ENCODE results near the gene LRRC14B. TPM values are rescaled to one million over a fixed set of nuclear protein-coding genes. Genes with fewer than 3 reads are reported as not detected.

Gene LRRC14B
- total RNA-seq, 1 donor from 2014 or later = 93.4 TPM

DNA sequence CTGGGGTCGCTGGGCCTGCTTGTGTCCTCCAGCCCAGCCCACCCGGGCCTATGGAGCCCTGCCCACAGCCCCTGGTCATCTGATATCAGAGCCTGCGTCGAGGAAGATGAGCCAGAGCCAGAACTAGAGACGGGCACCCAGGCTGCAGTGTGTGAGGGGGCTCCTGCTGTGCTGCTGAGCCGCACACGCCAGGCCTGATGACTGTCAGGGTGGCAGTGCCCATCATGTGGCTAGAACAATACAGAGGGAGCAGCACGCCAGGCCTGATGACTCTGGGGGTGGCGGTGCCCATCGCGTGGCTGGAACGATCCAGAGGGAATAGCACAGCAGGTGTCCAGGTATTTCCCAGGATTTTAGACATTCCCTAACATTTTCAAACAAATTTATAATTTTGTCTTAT, 9.2 kb upstream of the LRRC14B start:
- no peak for DNase-seq
- intact Hi-C loops (cut with micrococcal nuclease) = no loop called here

DNA sequence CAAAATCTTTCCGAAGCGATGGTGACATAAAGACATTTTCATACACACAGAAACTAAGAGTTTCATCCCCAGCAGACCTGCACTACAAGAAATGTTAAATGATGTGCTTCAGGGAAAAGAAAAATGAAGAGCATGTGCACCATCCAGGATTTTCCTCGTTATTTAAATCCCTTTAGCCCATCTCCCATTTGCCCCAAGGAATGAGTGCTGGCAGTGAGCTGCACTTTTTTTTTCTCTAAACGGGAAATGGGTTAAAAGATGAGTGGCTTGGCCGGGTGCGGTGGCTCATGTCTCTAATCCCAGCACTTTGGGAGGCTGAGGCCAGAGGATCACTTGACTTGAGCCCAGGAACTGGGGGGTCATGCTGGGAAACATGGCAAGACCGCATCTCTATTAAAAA, 6.8 kb upstream of the LRRC14B start:
- TF ChIP-seq, protein P1, sequence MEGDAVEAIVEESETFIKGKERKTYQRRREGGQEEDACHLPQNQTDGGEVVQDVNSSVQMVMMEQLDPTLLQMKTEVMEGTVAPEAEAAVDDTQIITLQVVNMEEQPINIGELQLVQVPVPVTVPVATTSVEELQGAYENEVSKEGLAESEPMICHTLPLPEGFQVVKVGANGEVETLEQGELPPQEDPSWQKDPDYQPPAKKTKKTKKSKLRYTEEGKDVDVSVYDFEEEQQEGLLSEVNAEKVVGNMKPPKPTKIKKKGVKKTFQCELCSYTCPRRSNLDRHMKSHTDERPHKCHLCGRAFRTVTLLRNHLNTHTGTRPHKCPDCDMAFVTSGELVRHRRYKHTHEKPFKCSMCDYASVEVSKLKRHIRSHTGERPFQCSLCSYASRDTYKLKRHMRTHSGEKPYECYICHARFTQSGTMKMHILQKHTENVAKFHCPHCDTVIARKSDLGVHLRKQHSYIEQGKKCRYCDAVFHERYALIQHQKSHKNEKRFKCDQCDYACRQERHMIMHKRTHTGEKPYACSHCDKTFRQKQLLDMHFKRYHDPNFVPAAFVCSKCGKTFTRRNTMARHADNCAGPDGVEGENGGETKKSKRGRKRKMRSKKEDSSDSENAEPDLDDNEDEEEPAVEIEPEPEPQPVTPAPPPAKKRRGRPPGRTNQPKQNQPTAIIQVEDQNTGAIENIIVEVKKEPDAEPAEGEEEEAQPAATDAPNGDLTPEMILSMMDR (IDR thresholded peaks at IDR 0.05; ENCODE audit: borderline replicate concordance) = no peak
- Histone ChIP-seq H3K9me3 (replicated peaks) (no peaks in the 10 kb centered on the region), H3K36me3 (no peaks in the 10 kb centered on the region), H3K27me3 (ENCODE audit: low read depth) (peaks cover 31% of the 10 kb centered on the region), H3K4me3 (no peak overlapping the region), H3K27ac (replicated peaks) (no peak overlapping the region), H3K4me1 (peaks cover 37% of the 10 kb centered on the region)
- DNase-seq = no peak
- intact Hi-C loops (cut with micrococcal nuclease) = no loop called here

More for the DNA sequence above, 9.2 kb upstream of the LRRC14B start:
- no peaks in the 10 kb centered on the region for H3K36me3 ChIP-seq
- H3K4me1 ChIP-seq = peaks cover 20% of the 10 kb centered on the region
- H3K27ac ChIP-seq (replicated peaks) = no peak overlapping the region
- no peak overlapping the region for H3K4me3 ChIP-seq
- H3K9me3 ChIP-seq (replicated peaks) = no peaks in the 10 kb centered on the region
- H3K27me3 ChIP-seq (ENCODE audit: low read depth) = peaks cover 19% of the 10 kb centered on the region
- TF ChIP-seq, protein P1 (IDR thresholded peaks at IDR 0.05; ENCODE audit: borderline replicate concordance) = no peak

DNA sequence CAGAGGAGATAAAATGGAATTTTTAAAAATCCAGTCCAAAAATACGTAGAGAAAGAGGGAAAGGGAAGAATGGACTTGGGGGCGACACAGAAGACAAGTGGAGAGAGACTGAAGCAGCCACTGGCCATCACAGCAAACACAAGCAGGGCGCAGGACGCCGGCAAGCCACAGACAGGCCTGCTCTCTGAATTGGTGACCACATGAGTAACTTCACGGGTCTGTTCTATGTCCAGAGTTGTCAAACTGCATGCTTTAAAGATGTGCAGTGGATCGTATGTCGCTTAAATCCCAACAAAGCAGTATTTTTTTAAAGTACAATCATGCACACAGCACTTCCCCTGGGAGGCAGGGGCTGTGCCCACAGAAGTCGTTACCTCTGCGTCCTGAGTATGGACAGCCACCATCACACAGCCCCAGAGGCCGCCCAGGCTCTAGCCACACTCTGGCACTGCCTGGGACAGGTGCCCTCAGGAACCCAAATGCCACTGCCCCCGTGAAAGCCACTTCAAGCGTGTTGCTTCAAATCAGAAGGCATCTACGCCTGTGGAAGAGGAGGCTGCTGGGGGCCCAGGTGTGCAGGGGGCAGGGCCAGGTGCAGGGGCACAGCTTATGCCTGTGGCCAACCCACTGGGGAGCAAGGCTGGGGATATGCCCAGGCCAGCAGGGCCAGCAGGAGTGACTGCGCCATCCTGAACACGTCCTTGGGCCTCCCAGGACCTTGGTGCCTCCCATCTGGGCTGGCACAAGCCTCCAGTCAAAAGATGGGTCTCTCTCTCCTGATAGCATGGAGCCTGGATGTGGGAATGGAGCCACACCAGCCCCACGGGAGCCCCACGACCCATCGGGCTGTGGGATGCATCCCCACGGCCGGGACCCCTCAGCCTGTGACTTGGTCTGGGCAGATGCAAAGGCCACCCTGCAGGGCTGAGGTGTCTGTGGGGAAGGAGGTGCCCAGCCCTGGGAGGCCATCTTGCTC, 5.9 kb upstream of the LRRC14B start:
- DNase-seq = no peak
- Histone ChIP-seq H3K4me3 (no peak overlapping the region), H3K4me1 (peaks cover 43% of the 10 kb centered on the region), H3K9me3 (replicated peaks) (no peaks in the 10 kb centered on the region), H3K27me3 (ENCODE audit: low read depth) (peaks cover 31% of the 10 kb centered on the region), H3K36me3 (no peaks in the 10 kb centered on the region), H3K27ac (replicated peaks) (no peak overlapping the region)
- intact Hi-C loops (cut with micrococcal nuclease) = no loop called here
- TF ChIP-seq, protein P1 (IDR thresholded peaks at IDR 0.05; ENCODE audit: borderline replicate concordance) = no peak

DNA sequence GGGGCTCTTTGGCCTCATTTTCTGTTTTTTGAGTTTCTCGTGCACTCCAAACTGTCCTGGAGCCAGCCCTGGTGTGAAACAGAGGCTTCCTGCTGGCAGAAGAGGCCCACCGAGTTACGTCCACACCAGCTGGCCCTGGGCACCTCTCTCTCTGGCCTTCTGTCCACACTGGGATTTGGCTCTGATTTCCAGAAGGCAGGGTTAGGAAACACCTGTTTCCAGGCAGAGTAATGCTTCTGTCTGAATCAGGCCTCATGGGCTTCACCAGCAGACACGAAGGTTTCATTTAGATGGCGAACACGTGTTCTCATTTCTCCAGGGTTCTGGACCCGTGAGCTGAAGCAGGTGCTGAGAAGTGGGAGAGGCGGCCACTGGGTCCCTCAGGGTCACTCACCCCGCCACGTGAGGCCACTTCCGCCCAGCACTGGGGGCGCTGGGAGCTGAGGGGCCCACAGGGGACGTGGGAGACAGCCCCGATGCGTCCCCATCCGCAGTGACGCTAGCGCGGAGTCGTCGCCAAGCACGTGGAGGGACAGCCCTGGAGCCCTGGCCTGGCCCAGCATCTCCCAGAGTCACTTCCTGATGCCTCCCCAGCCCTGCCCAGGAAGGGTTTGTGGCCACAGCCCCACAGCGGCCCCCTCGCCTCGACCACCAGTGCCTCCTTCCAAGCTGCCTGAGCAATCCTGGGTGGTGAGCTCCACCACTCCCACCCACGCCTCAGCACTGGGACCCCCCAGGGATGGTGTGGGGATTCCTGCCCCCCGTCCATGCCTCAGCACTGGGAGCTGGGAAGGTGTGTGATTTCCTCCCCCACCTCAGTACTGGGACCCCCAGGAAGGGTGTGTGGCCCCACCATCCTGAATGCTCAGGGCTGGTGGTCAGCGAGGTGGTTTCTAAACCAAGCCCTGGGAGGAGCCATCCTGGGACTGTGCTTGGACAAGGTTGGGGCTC, 4.9 kb upstream of the LRRC14B start:
- Histone ChIP-seq H3K36me3 (no peaks in the 10 kb centered on the region), H3K4me3 (no peak overlapping the region), H3K27me3 (ENCODE audit: low read depth) (peaks cover 27% of the 10 kb centered on the region), H3K27ac (replicated peaks) (no peak overlapping the region), H3K9me3 (replicated peaks) (no peaks in the 10 kb centered on the region), H3K4me1 (peaks cover 41% of the 10 kb centered on the region)
- TF ChIP-seq, protein P1 (IDR thresholded peaks at IDR 0.05; ENCODE audit: borderline replicate concordance) = no peak
- no peak for DNase-seq
- intact Hi-C loops (cut with micrococcal nuclease) = no loop called here

DNA sequence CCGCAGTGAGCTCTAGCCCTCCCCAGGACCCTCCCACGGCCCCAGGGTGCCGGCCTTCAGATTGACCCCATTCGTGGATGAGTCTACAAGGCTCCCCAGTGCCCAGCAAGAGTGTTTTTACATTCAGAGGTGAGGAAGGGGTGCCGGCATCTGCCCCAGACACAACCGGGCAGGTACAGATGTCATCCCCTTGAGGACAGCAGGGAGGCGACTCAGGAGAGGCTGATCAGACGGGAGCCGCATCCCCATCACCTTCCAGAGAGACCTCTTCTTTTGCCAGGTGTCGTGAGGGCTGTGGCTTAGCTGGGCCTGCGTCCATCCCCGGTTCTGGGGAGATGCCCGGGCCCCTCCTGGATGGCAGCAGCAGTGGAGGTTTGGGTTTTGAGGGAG, 4.3 kb upstream of the LRRC14B start:
- DNase-seq = no peak
- intact Hi-C loops (cut with micrococcal nuclease) = no loop called here
- no peak overlapping the region for H3K4me3 ChIP-seq
- peaks cover 41% of the 10 kb centered on the region for H3K4me1 ChIP-seq
- H3K27me3 ChIP-seq (ENCODE audit: low read depth) = peaks cover 30% of the 10 kb centered on the region
- TF ChIP-seq, protein P1 (IDR thresholded peaks at IDR 0.05; ENCODE audit: borderline replicate concordance) = no peak
- no peaks in the 10 kb centered on the region for H3K9me3 ChIP-seq (replicated peaks)
- no peak overlapping the region for H3K27ac ChIP-seq (replicated peaks)
- no peaks in the 10 kb centered on the region for H3K36me3 ChIP-seq

All from left ventricle myocardium inferior (tissue), 1 donor.